D721Med (cell line): Measurements from ENCODE around the gene GADD45B.

Experiments used
- DNase-seq: peaks from one replicate; pipeline ENCODE4 v3.0.0; 2011; ENCODE audit warnings: low spot score; ENCODE audit not compliant: insufficient read length
- FAIRE-seq: peaks from 2 replicates; lab custom pipeline; 2011; peaks lifted over from hg19 to GRCh38; lab: Jason Lieb, UNC
- CTCF ChIP-seq: IDR thresholded peaks from 2 replicates; pipeline ENCODE4 v1.5.1; 2012; ENCODE audit warnings: mild to moderate bottlenecking, control low read depth; ENCODE audit not compliant: insufficient read depth; ENCODE audit errors: missing control alignments

The GADD45B gene

GRCh38 chr19:2444251-2445002, 31.5 kb upstream of the GADD45B start:
- no peak for FAIRE-seq
- no peak for TF ChIP-seq CTCF
- DNase-seq, result no peak

GRCh38 chr19:2446381-2446780, 29.5 kb upstream of the GADD45B start:
- FAIRE-seq (no peak), DNase-seq (no peak)
- no peak for TF ChIP-seq CTCF

- no peak for TF ChIP-seq CTCF
- DNase-seq, result no peak
- FAIRE-seq, result no peak
These were observed 26.9 kb upstream of the GADD45B start for GRCh38 chr19:2449019-2449418.

- DNase-seq, result no peak
- no peak for FAIRE-seq
These were observed 24.8 kb upstream of the GADD45B start for GRCh38 chr19:2451138-2451537.

GRCh38 chr19:2451741-2452140, 24.2 kb upstream of the GADD45B start:
- FAIRE-seq, result no peak
- TF ChIP-seq CTCF, result no peak
- DNase-seq, result no peak

More at GRCh38 chr19:2451138-2451537, 24.8 kb upstream of the GADD45B start:
- TF ChIP-seq CTCF, result no peak

GRCh38 chr19:2453431-2454025, 22.4 kb upstream of the GADD45B start:
- no peak for TF ChIP-seq CTCF
- FAIRE-seq, result no peak

More at GRCh38 chr19:2453431-2454025, 22.4 kb upstream of the GADD45B start:
- DNase-seq, result no peak
